Keratinocyte (primary cell): Measurements from ENCODE around the gene SF3A1.

Experiments used
- EZH2 ChIP-seq: IDR thresholded peaks from one replicate; pipeline ENCODE4 v1.6.1; 2012; ENCODE audit warnings: inconsistent platforms, mild to moderate bottlenecking, low read length, moderate library complexity
- TF ChIP-seq, protein P1 (sequence below), 3 experiments: IDR thresholded peaks in 1 of 3; conservative IDR thresholded peaks in 1 of 3; optimal IDR thresholded peaks in 1 of 3; 2 replicates in 2 of 3; 3 replicates in 1 of 3; pipeline versions ENCODE3 to v1.5.1; 2011; ENCODE audit warnings: low read length in 3 of 3, mild to moderate bottlenecking in 3 of 3, moderate library complexity in 2 of 3, control low read depth in 1 of 3, inconsistent platforms in 1 of 3; ENCODE audit not compliant: insufficient read depth in 2 of 3; ENCODE audit errors: extremely low read depth in 1 of 3

DNA sequence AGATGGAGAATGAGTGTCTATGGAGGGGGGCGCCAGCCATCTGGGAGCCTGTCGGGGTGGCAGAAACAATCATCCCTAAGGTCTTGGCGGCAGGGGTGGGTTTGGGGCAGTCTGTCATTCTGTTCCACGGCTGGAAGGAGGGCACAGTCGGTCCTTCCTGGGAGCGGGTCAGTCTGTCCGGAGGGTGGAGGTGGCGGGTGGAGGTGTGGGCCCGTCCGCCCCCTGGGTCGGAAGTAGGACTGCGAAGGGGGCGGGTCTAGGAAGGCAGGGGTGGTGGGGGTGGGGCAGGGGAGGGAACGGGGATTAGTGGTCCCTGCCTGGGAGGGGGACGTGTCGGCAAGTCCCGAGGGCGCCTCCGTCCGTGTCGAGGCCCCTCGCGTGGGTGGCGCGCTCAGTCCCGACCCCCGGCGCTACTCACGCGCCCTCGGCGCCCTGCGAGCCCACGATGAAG lies 30.4 kb downstream of the SF3A1 start:
- TF ChIP-seq, protein P1, sequence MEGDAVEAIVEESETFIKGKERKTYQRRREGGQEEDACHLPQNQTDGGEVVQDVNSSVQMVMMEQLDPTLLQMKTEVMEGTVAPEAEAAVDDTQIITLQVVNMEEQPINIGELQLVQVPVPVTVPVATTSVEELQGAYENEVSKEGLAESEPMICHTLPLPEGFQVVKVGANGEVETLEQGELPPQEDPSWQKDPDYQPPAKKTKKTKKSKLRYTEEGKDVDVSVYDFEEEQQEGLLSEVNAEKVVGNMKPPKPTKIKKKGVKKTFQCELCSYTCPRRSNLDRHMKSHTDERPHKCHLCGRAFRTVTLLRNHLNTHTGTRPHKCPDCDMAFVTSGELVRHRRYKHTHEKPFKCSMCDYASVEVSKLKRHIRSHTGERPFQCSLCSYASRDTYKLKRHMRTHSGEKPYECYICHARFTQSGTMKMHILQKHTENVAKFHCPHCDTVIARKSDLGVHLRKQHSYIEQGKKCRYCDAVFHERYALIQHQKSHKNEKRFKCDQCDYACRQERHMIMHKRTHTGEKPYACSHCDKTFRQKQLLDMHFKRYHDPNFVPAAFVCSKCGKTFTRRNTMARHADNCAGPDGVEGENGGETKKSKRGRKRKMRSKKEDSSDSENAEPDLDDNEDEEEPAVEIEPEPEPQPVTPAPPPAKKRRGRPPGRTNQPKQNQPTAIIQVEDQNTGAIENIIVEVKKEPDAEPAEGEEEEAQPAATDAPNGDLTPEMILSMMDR (optimal IDR thresholded peaks at IDR 0.05 in 1 of 3, IDR thresholded peaks at IDR 0.05 in 1 of 3, conservative IDR thresholded peaks at IDR 0.05 in 1 of 3; ENCODE audit: extremely low read depth in 1 of 3, insufficient read depth in 2 of 3, low read length in 3 of 3), result no peak
- TF ChIP-seq EZH2, result no peak
